NCI-H2081 (cell line): ENCODE results near the gene PACRG.

Experiments used
- DNase-seq, 2 experiments: peaks; one replicate each; lab custom pipeline; 2025; lab: John Stamatoyannopoulos, UW

Gene PACRG

DNA sequence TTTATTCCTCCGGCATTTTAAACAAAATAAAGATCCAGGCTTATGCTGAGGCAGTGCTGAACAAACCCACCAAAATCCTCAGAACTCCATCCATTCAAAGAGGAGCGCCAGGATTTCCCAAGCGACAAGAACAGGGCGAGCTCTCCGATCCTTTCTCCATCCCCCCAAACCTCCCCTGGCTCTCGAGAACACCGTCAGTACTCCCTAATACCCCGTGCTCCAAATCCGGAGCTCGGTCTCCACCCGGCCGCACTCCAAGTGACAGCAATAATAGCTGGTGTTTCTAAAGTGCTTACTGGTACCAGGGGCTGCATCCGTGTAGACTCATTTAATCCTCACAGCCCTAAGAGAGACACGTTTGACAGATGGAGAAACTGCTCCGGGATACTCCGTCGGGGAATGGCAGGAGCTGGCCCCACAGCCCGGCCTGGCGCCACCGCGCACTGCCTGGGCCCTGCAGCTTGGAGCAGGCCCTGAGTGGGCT lies 409.7 kb downstream of the PACRG start:
- no peak for DNase-seq

DNA sequence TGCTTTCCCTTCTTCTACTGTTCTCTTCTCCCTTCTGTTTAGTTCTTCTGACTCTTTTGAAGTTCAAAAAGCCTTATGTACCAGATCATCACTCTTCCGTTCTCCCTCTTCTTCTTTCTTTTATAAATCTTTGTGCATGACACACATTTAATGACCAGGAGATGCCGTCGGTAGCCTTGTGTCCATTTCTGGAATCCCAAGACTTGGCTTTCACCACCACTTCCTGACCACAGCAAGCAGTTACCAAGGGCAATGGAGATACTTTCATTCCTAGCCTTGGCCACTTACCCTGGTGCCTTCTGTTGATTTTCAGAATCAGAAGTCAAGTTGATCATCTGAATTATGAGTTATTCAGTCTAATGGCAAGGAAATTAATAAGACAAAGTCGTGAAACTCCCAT lies 418.3 kb downstream of the PACRG start:
- DNase-seq = no peak

DNA sequence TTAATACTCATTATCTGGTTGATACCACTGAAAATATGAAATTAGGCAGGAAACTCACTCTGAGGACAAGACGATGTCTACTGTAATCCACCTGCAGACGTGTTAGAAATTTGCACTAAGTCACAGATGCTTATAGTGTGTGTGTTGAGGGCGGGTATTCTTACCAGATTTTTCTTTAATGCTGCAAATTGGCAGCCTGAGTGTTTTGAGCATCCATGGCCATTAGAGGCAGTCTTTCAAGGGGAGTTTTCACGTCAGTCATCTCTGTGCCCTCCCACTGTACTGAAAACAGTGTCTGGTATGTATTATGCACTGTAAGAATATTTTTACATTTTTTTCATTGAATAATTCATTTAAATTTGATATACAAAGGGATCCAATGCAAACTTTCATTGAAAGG lies 420.2 kb downstream of the PACRG start:
- DNase-seq = no peak

DNA sequence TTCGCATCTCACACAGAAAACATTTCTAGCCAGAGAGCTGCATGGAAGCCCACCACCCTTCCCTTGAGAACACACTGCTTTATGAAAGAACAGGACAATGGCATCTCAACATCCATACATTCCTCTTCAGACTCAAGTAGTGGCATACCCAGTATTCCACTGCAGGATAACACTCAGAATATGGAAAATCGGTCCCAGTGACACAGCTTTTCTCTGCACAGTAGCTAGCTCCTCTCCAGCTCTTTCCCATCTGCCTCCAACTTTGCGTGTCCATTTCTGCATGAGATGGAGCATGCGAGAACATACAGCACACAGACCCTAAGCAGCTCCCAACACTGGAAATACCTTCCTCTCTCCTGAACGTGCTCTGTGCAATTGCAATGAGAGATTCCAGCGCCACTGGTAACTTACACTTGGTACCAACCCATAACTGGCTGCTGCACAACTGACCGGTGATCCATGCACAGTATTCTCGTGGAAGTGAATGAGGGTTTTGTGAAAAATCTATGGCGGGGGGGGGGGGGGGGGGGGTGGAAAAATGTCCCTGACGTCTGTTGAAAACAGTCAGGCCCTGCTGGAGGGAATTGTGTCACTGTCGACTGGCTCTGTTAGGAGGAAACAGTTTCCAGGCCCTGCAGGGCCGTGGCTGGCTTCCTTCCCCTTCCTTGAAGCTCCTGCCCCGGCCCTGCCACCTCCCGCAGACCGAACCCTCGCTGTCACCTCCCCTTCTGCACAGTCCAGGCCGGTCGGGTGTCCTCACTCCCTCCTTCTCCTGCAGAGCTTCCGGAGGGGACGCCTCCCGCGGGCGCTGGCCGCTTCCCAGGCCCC lies 420.9 kb downstream of the PACRG start:
- no peak for DNase-seq

DNA sequence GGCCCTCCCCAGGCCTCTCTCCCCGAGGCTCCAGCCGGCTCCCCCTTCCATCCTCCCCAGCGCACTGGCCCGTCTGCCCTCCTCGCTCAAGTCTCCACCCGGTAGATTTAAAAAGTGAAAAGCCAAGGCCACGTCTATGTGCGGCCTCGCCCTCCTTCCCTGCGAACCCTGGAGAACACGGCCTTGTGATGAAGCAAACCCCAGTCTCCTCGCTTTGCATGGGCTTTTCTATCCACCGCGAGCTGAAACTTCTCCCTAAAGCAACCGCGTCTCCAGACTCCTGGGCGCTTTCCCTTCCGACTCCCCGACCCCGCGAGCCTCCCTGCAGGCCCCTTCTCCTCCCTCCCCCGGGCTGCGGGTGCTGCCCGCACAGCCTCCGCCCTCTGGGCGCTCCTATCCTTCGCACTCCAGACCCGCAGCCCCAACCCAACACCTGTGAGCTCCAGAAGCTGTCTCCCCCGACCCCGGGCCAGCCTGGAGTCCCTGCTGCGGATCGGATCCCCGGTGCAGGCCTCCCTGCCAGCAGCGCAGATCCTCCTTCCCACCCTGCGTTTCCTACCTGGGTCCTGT lies 421.6 kb downstream of the PACRG start:
- DNase-seq = no peak

DNA sequence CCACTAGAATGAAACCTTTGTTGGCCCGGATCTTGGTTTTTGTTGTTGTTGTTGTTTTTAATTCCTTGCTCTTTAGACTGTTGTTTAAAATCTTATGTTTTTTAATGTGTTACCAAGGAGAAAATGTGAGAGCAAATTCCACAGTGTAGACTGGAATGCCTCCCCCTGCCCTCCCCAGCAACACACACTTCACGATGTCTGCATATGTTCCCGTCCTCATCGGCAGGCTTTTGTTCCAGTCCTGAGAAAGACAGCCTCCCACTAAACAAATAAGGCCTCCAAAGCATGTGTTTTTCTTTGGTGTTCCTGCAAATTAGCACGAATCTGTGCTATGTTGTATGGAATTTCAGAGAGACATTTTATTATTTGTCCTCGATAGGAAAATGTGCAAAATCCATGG lies 423.4 kb downstream of the PACRG start:
- no peak for DNase-seq

DNA sequence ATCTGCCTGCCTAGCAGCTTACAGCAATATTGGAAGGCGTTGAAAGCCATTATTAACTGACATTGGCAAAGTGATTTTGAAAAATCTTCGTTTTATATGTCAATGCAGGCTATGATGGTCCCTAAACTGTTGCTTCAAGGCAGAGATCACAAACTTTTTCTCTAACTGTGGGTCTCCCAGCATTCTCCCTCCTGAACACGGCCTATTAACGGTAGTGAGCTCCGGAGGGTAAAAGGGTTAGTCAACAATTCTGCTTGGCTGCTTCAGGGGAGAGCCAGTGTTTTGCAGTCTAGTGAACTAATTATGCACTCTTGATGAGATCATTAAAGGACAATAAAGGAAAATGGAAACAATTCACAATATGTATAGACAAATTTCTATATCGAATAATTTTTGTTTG lies 424.9 kb downstream of the PACRG start:
- DNase-seq = no peak

DNA sequence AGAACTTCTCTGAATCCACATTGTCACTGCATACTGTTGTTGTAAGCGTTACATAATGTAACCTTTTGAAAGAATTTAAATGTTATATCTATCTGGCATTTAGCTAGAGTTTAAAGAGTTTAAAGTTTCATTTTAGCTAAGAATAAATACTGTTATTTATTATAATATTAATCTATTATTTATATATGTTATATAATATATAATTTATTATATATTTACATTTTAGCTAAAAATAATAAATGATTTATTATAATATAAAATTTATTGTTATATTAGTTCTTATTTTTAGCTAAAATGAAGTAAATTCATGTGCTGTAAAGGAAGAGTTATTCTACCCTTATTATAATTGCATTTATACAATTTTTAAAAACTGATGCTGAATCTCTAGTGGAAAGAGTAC lies 431.3 kb downstream of the PACRG start:
- DNase-seq = no peak

DNA sequence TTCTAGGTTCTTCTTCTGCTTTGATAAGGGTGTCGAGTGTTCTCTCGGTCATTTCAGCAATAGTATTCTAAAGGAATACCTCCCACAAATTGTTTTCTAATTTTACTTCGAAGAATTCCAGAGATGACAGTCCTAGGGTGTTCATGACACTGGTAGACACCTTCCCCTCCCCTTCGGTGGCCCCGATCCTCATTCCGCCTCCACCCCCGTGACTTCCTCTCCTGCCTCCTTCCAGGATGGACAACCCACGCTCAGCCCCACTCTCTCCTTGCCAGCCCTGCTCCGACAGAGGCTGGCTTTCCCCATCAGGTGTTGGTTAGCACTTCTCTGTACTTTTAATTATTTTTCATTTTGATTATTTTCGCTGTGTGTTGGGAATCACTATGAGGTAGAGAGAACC lies 431.9 kb downstream of the PACRG start:
- DNase-seq = no peak

DNA sequence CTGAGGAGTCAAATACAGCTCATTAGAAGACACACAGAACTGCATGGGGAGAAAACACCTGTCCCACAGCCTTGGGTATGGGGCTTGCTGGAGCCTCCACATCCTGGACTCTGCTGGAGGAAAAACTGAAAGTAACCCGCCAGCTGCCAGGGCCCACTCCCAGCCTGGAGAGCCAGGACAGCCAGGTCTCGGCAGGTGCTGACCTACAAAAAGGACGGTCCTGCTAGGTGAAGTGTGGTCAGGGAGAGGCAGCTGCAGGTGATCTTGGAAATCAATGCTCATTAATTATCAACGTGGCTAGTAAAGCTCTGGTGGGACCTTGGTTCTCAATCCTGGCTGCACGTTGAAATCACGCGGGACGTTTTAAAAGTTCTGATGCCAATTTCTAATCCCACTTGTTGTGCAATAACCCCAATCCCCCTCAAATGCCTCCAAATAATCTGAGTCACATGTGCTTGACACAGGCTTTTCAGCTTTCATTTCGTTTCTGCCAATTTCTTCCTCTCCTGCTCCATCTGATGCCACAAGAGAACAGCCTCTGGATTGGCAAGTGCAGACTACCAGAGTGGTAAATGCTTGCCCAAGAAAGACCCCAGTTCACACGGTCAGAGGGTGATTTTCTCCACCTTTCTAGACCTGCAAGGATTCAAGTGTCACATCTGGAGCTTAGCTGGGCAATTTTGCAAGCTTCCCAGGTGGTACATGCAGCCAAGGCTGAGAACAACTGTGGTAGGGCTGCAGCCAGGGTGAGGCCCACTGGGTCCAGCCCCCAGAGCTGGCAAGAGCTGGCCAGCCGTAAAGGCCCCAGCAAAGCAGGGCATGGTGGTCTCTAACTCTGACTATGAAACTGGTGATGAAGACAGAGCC lies 434.5 kb downstream of the PACRG start:
- no peak for DNase-seq

DNA sequence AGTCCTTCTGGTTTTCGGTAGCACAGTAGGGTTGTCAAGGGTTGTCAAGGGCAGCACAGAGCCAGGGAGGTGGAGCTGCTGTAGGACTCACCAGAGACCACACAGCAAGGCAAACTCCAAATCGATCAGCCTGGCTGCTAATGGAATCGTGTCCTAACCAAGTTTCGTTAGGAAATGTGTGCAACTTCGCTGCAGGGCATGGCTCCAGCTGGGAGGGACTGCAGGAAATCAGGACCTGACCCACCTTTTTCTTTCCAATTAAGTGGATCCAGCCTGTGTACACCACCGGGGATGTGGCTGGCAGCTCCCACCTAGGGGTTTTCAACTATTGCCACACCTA lies 435.1 kb downstream of the PACRG start:
- DNase-seq = no peak

DNA sequence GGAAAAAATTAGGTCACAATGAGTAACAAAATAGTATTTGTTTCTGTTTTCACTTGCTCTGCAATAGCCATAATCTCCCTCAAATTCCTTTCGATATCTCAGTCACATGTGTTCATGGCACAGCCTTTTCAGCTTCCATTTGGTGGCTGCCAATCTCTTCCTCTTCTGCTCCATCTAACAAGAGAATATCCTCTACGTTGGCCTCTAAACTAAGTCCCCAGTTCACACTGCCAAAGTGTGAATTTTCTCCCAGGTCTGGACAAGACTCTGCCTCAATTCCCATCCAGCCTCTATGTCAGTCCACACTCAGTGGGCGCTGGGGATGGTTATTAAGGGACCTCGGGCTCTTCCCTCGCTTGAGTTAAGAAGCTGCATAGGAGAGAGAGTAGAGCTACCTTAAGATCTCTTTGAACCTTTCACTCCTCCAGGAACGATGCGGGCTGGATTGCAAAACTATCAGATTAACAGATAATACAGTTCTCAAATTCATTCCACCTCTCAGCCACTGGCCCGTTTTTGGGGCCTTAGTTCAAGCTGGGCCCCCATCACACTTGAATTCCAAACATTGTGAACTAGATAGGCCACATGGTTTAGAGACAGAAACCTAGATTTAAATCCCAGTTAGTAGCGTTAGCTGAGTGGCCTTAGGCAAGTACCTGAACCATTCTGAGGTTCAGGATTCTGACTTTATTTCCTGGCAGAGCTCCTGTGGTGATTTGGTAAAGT lies 436.6 kb downstream of the PACRG start:
- no peak for DNase-seq

DNA sequence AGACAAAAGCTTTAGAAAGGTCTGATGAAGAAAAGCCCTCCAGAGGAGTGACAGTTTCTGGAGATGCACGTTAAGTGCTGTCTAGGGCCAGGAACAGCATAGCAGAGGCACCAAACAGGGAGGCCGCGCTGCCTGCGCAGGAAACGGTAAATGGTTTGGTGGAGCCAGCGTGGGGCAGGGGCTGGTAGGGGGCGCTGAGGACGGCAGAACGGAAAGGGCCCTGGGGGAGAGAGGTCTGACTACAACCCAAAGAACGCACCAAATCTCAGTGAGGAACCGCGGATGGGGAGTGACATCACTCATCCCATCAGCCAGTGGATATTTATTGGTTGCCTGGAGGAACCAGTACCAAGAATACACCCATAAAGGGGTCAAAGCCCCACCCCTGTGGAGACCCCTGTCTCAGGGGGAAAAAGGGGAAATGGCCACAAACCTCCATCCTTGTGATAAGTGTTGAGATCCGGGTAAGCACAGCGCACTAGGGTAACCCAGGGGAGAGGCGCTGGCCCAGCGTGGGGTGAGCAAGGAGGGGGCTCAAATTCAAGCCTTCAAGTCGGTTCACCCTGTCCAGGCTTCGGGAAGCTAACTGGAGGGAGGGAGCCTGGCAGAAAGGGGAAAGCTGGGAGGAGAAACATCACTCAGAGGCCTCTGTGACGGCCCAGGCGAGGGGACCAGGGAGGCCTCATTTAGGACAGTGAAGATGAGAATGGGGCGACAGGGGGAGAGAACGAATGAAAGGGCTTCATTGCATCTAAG lies 437.6 kb downstream of the PACRG start:
- no peak for DNase-seq

DNA sequence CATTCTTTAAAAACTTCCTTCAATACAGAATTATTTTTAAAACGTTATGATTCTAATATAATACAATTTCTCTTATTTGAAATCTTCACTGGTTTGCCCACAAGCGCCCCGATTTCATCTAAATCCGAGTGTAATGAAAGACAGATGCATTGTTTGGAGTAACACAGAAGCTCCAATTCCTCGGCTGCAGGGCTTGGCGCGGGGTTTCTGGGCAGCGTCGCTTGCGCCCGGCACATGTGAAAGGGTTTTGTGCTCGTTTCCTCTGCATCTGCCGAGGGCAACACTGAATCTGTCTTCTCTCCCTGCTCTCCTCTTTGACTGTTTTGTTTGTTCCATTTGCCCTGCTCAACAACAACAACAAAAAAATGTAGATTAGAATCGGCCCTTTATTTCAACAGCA lies 438.1 kb downstream of the PACRG start:
- DNase-seq = no peak

DNA sequence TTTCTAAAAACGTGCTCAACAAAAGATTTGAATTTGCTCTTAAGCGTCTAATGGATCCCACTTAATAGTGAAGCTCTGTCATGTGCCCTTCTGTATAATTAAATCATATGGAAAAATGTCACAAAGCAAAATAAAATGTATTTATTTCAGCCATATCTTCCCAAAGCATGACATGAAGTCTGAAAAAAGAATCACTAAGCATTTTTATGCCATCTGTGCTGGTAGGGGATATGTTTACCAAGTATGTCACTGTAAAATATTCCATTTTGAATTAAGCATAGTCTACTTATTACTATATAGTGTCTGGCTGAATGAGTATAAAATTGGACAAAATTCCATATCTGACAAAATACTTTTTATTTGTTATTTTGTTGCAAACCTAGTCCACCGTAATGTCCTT lies 438.7 kb downstream of the PACRG start:
- DNase-seq = no peak

DNA sequence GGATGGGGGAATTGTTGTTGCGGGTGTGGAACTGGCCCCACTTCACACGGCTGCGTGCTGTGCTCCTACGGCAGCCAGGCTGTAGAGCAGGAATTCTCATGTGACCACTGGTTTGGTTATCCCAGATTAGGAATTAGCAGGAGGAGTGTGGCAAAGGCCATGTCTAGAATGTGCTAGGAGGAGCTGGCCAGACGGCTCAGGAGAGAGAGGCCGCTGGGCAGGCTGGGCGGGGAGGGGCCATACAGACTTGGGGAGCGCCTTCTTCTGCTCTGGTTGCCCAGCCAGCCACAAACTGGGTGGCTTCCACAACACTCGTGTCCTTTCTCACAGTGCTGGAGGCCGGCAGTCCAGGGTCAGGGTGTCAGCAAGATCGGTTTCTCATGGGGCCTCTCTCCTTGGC lies 441.7 kb downstream of the PACRG start:
- DNase-seq = no peak

DNA sequence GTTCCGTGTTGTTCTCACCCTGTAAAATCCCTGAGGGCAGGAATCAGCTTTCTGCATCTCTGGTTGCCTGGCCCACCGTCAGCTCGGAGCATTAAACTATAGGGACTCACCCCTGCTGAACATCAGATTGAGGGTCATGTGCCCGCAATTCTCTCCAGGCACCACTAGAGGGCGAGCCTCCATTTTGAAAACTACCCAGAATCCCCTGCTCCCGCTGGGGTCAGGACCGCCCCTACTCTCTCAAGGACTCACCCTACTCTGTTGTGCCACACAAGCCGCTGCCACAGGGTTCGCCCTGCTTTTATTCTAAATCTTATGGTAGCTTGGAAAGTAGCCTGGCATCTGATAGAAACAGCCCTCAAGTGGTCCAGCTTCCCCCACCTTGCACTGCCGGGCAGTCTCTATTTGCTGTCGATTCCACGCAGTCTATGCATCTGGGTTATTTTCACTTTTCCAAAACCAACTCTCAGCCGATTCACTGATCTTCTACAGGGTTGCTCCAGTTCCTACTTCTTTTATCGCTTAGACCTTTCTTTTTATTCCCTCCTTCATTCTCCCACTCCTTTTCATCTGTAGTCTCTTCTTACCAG lies 442.6 kb downstream of the PACRG start:
- no peak for DNase-seq

DNA sequence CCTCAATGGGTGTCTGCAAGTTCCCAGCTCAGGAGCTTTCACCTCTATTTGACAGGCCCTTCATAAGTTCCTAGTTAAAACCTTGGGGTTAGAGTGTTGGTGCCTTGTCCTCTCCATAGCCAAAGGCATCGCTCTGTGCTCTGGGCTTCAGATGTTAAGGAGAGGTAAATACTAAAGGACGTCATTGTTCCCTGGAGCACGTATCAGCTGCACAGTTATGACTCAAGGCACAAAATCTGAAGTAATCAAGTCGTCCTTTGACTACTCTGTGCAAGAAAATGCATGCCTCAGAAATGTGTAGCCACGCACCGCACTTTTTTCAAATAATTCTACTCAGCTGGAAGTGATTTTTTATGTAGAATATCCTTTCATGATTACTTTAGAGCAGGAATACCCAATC lies 446.0 kb downstream of the PACRG start:
- no peak for DNase-seq

DNA sequence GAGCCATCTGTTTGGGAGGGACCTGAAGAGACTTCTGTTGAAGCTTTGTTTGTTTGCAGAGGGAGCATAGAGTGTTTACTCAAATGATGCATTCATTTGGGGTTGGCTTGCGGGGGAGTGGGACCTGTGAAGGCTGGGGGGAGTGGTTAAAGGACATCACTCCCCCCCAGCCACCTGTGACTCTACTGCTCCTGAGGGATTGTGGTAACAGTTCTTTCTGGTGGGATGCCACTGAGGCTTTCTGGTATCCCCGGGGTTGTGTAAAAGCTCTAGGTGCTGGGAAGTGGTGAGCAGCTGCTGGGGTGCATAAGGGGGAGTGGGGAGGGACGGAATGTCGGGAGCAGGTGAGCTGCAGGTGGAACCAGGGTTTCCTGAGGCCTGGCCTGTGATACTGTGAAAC lies 447.5 kb downstream of the PACRG start:
- DNase-seq = no peak

DNA sequence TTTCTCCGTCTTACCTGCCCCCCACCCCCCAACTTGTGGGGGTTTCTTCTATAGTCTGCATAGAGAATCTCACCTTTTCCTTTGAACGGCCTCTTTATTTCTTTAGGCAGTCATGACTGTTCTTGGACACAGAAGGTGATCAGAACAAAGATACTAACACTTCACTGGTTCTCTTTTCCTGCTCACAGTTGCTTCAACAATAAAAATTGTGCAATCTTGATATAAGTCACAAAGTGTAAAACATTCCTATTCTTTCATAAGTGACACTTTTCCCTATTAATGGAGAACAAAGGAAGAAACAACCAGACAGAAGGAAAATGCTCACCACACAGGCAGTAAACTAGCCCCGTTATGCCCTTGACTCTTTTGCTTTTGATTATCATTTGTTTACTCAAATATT lies 448.3 kb downstream of the PACRG start:
- no peak for DNase-seq

DNA sequence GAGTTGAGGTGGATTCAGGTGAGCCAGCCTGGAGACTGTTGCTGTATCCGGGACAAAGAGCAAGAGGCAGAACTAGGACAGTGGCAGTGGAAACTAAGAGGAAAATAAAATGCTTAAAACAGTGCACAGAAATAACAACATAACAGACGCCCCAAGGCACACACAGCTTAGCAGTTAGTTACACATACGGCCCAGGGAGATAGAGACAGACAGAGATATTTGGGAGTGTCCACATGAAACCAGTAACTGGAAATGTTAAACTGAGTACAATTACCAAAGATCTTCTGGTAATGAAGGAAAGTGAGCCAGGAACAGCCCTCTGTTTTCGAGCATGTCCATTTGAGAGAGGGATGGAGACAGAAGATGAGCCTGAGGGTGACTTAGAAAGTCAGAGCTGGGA lies 449.2 kb downstream of the PACRG start:
- no peak for DNase-seq
